Chondrocyte (in vitro differentiated cells): Measurements from ENCODE around the gene TMEM40. TPM values are rescaled to one million over a fixed set of nuclear protein-coding genes. Genes with fewer than 3 reads are reported as not detected.
A peak's percentile ranks its signal among the peaks of the same experiment; 100 is the strongest.

Experiments used
- DNase-seq: peaks from one replicate; pipeline ENCODE4 v3.0.0; 2021; ENCODE audit warnings: mixed read lengths, low spot score
- H3K27ac Mint-ChIP-seq: one replicate; pipeline ENCODE4 v1.8.0; 2021; ENCODE audit warnings: mild to moderate bottlenecking, moderate library complexity, mixed read lengths; ENCODE audit not compliant: unreplicated experiment
- H3K27me3 Mint-ChIP-seq: 2 replicates; pipeline ENCODE4 v1.8.0; 2021; ENCODE audit warnings: low read depth, mixed read lengths
- H3K36me3 Mint-ChIP-seq: 2 replicates; pipeline ENCODE4 v1.8.0; 2021; ENCODE audit warnings: low read depth, mixed read lengths
- H3K4me1 Mint-ChIP-seq: 2 replicates; pipeline ENCODE4 v1.8.0; 2021; ENCODE audit warnings: low read depth, mild to moderate bottlenecking, mixed read lengths
- H3K4me3 Mint-ChIP-seq: one replicate; pipeline ENCODE4 v1.8.0; 2021; ENCODE audit warnings: mild to moderate bottlenecking, moderate library complexity, mixed read lengths; ENCODE audit not compliant: unreplicated experiment
- H3K9me3 Mint-ChIP-seq: 2 replicates; pipeline ENCODE4 v1.8.0; 2021; ENCODE audit warnings: low read depth, mixed read lengths
- total RNA-seq: library from RNA; stranded (reverse); gene quantifications from 3 replicates; pipeline ENCODE4 v1.2.1, GENCODE V29; 2021
- TF ChIP-seq, protein P1 (sequence below): fragments of 200-600 bp; sonication (generic); IDR thresholded peaks from 2 replicates; pipeline ENCODE4 v1.5.0; 2021; ENCODE audit warnings: antibody characterized with exemption, mild to moderate bottlenecking, moderate library complexity

The TMEM40 gene
- total RNA-seq, 1 donor from 2014 or later: not detected

DNA sequence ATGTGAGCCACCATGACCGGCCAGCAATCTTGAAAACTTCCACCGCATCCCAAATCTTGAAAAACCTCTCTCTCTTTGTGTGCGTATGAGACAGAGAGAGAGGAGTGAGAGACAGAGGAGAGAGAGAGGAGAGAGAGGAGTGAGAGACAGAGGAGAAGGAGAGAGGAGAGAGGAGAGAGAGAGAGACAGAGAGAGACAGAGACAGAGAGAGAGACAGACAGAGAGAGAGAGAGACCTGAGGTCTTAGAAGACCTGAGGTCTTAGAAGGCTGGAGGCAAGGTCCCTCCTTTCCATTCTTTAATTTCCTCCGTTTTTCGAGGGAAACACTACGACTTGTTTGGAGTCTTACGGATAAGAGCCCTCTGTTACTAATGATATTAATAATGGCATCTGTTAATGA, 39.5 kb downstream of the TMEM40 start:
- TF ChIP-seq, protein P1, sequence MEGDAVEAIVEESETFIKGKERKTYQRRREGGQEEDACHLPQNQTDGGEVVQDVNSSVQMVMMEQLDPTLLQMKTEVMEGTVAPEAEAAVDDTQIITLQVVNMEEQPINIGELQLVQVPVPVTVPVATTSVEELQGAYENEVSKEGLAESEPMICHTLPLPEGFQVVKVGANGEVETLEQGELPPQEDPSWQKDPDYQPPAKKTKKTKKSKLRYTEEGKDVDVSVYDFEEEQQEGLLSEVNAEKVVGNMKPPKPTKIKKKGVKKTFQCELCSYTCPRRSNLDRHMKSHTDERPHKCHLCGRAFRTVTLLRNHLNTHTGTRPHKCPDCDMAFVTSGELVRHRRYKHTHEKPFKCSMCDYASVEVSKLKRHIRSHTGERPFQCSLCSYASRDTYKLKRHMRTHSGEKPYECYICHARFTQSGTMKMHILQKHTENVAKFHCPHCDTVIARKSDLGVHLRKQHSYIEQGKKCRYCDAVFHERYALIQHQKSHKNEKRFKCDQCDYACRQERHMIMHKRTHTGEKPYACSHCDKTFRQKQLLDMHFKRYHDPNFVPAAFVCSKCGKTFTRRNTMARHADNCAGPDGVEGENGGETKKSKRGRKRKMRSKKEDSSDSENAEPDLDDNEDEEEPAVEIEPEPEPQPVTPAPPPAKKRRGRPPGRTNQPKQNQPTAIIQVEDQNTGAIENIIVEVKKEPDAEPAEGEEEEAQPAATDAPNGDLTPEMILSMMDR: no peak
- Mint-ChIP-seq H3K27me3 (no peaks in the 10 kb centered on the region), H3K27ac (no peak overlapping the region), H3K4me3 (peak overlapping the region; percentile 49), H3K4me1 (peaks cover 12% of the 10 kb centered on the region), H3K36me3 (no peaks in the 10 kb centered on the region), H3K9me3 (peaks cover 4% of the 10 kb centered on the region)
- no peak for DNase-seq

DNA sequence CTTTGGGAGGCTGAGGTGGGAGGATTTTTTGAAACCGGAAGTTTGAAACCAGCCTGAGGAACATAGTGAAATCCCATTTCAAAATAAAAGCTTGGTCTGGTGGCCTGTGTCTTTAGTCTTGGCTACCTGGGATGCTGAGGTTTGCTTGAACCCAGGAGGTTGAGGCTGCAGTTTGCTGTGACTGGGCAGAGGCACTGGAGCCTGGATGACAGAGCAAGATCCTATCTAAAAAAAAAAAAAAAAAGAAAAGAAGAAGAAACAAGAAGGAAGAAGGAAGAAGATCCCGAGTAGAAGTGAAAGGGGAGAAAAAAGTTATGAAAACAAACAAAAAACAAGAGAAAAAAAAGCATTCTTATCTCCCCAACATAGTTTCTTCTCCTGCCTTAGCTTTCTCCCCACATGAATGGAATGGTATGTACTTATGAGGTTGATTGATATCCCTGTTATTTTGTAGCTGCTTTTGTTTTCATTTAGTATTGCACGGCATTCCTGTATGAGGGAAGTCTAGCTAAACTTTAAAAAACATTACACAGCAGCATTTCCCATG, 42.4 kb downstream of the TMEM40 start:
- Mint-ChIP-seq H3K27ac (peak overlapping the region; percentile 52), H3K36me3 (no peaks in the 10 kb centered on the region), H3K4me1 (peaks cover 12% of the 10 kb centered on the region), H3K27me3 (no peaks in the 10 kb centered on the region), H3K9me3 (no peaks in the 10 kb centered on the region), H3K4me3 (no peak overlapping the region)
- TF ChIP-seq, protein P1: no peak
- no peak for DNase-seq

DNA sequence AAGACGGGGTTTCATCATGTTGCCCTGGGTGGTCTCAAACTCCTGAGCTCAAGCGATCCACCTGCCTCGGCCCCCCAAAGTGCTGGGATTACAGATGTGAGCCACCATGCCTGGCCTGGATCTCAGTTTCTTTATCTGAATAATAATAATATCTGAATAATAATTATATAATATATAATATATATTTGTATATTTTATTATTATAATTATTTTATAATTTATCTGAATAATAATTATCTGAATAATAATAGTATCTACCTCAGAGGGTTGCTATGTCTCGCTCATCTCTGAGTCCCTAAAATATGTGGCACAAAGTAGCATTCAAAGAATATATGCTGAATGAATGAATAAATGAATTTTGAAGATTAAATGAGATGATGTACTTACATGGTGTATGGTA, 44.8 kb downstream of the TMEM40 start:
- Mint-ChIP-seq H3K36me3 (no peaks in the 10 kb centered on the region), H3K4me1 (peaks cover 5% of the 10 kb centered on the region), H3K4me3 (no peak overlapping the region), H3K9me3 (no peaks in the 10 kb centered on the region), H3K27me3 (no peaks in the 10 kb centered on the region), H3K27ac (no peak overlapping the region)
- TF ChIP-seq, protein P1: no peak
- DNase-seq: no peak

DNA sequence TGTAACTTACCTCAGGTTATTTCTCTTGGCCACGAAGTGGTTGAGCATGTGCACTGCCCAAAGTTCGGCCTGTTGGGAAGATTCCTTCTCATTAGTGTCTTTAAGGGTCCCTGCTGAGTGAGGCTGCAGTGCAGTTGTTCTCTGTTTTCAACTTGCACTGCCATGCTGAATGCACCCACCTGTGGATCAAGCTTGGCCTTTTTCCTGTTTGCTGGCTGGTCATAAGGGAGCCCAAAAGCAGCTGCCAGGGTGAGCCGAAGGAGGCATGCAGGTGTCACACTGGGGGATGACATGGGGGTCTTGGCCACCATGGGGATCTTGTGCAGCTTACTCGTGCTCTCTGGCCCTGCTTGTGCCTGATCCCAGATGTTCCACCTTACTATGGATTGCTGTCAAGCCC, 49.0 kb downstream of the TMEM40 start:
- no peak overlapping the region for H3K4me3 Mint-ChIP-seq
- no peak for DNase-seq
- H3K36me3 Mint-ChIP-seq: no peaks in the 10 kb centered on the region
- no peaks in the 10 kb centered on the region for H3K9me3 Mint-ChIP-seq
- peaks cover 9% of the 10 kb centered on the region for H3K4me1 Mint-ChIP-seq
- H3K27ac Mint-ChIP-seq: no peak overlapping the region
- TF ChIP-seq, protein P1: no peak
- H3K27me3 Mint-ChIP-seq: peaks cover 10% of the 10 kb centered on the region

DNA sequence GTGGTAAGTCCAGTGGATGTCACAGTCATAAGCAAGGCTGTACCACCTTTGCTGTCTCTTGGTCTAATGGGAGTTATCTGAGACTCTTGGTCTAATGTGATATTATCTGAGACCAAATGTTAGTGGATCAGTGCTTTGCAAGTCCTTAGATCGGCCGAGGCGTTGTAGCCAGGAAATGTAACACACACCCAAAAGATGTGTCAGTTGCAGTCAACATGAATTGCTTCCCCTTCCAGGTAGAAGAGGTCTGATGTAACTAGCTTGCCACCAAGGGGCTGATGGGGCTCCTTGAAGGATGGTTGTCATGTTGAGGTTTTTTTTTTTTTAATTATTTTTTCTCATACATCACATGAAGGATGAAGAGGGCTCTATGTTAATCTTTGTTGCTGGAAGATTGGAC, 49.7 kb downstream of the TMEM40 start:
- Mint-ChIP-seq H3K9me3 (no peaks in the 10 kb centered on the region), H3K4me3 (no peak overlapping the region), H3K4me1 (peaks cover 9% of the 10 kb centered on the region), H3K36me3 (no peaks in the 10 kb centered on the region), H3K27ac (no peak overlapping the region), H3K27me3 (peaks cover 10% of the 10 kb centered on the region)
- TF ChIP-seq, protein P1: no peak
- DNase-seq: no peak
